ENCODE data around the gene ADD1. TPM values are rescaled to one million over a fixed set of nuclear protein-coding genes. Genes with fewer than 3 reads are reported as not detected.
"Not testable (repeated sequence)": the region's sequence is repeated elsewhere in the genome, so short reads cannot be mapped to it uniquely, and the experiment has no call there.

ADD1 gene
- total and polyA plus RNA-seq, 2 experiments from 2014 or later = 230 to 274 TPM

DNA sequence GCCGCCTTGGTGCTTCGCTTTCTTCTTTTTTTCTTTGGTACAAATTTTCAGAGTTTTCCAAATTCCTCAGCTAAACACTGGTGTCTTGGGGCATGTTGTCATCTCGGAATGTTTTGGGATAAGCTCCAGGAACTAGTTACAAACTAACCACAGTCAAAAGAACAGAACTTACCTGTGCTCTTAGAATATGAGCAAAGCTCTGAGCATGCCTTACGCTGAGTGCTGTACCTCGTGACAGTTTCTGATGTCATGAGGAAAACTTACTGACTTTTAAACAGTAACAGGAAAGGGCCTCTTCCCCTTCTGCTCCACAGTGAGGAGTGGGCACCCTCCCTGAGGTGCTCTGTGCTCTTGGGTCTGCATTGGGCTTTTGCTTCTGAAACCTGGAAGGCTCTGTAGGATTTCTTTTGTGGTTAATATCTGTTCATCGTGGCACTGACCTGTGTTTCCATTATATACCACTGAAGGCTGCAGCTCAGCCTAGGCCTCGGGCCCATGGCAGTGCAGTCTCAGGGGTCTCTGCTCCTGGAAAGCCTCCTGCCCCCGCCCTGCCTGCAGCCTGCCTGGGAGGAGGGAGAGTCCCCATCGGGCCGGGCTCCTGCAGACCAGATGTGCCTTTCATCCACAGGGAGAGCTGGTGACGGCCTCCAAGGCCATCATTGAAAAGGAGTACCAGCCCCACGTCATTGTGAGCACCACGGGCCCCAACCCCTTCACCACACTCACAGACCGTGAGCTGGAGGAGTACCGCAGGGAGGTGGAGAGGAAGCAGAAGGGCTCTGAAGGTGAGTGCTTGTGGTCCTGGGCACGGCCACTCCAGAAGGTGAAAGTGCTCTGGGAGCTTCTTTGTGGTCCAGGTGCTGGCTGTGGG lies 70.8 kb downstream of the ADD1 start:
- DNase-seq (ENCODE audit: low read depth in 1 of 2, low spot score in 1 of 2) = no peak
- Histone ChIP-seq H3K9me3 (ENCODE audit: low read depth) (no peaks in the 10 kb centered on the region), H3K36me3 (peaks cover 24% of the 10 kb centered on the region), H3K27ac (no peak overlapping the region), H3K4me3 (no peak overlapping the region), H3K4me1 (ENCODE audit: low read depth) (no peaks in the 10 kb centered on the region), H3K27me3 (no peaks in the 10 kb centered on the region)
- TF ChIP-seq, protein P1, sequence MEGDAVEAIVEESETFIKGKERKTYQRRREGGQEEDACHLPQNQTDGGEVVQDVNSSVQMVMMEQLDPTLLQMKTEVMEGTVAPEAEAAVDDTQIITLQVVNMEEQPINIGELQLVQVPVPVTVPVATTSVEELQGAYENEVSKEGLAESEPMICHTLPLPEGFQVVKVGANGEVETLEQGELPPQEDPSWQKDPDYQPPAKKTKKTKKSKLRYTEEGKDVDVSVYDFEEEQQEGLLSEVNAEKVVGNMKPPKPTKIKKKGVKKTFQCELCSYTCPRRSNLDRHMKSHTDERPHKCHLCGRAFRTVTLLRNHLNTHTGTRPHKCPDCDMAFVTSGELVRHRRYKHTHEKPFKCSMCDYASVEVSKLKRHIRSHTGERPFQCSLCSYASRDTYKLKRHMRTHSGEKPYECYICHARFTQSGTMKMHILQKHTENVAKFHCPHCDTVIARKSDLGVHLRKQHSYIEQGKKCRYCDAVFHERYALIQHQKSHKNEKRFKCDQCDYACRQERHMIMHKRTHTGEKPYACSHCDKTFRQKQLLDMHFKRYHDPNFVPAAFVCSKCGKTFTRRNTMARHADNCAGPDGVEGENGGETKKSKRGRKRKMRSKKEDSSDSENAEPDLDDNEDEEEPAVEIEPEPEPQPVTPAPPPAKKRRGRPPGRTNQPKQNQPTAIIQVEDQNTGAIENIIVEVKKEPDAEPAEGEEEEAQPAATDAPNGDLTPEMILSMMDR (IDR thresholded peaks at IDR 0.05; ENCODE audit: low read depth, low read length) = no peak

DNA sequence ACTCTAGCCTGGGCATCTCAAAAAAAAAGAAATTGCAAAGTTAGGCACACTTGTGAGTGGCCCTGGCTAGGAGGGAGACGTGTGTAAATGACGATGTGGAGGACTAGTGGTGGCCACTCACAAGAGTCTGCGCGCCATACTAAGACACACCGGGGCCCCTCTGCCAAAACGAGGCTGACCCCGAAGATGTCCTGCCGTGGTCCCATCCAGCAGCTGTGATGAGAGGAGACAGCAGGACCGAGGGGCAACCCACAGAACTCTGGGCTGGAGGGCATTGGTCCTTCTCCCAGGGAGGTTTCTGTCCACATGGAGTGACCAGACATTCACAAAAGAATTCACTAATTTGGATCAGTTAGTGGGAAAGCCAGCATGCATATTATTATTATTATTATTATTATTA lies 72.1 kb downstream of the ADD1 start:
- no peak overlapping the region for H3K27ac ChIP-seq
- no peak overlapping the region for H3K4me3 ChIP-seq
- no peaks in the 10 kb centered on the region for H3K27me3 ChIP-seq
- H3K9me3 ChIP-seq (ENCODE audit: low read depth) = no peaks in the 10 kb centered on the region
- peaks cover 17% of the 10 kb centered on the region for H3K36me3 ChIP-seq
- no peak for DNase-seq (ENCODE audit: low read depth in 1 of 2, low spot score in 1 of 2)
- TF ChIP-seq, protein P1 (IDR thresholded peaks at IDR 0.05; ENCODE audit: low read depth, low read length) = no peak
- no peaks in the 10 kb centered on the region for H3K4me1 ChIP-seq (ENCODE audit: low read depth)

DNA sequence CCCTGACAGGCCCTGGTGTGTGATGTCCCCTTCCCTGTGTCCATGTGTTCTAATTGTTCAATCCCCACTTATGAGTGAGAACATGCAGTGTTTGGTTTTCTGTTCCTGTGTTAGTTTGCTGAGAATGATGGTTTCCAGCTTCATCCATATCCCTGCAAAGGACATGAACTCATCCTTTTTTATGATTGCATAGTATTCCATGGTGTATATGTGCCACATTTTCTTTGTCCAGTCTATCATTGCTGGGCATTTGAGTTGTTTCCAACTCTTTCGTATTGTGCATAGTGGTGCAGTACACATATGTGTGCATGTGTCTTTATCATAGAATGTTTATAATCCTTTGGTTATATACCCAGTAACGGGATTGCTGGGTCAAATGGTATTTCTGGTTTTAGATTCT lies 73.1 kb downstream of the ADD1 start:
- H3K9me3 ChIP-seq (ENCODE audit: low read depth); DNase-seq (ENCODE audit: low read depth in 1 of 2, low spot score in 1 of 2); H3K27me3 ChIP-seq; H3K4me3 ChIP-seq; H3K4me1 ChIP-seq (ENCODE audit: low read depth); H3K27ac ChIP-seq: not testable (repeated sequence)
- peaks cover 13% of the 10 kb centered on the region for H3K36me3 ChIP-seq

DNA sequence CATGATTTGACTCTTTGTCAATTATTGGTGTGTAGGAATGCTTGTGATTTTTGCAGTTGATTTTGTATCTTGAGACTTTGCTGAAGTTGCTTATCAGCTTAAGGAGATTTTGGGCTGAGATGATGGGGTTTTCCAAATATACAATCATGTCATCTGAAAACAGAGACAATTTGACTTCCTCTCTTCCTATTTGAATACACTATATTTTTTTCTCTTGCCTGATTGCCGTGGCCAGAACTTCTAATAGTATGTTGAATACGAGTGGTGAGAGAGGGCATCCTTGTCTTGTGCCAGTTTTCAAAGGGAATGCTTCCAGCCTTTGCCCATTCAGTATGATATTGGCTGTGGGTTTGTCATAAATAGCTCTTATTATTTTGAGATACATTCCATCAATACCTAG lies 74.7 kb downstream of the ADD1 start:
- DNase-seq (ENCODE audit: low read depth in 1 of 2, low spot score in 1 of 2); H3K4me3 ChIP-seq; H3K27me3 ChIP-seq; H3K27ac ChIP-seq; H3K4me1 ChIP-seq (ENCODE audit: low read depth); H3K9me3 ChIP-seq (ENCODE audit: low read depth); H3K36me3 ChIP-seq: not testable (repeated sequence)

DNA sequence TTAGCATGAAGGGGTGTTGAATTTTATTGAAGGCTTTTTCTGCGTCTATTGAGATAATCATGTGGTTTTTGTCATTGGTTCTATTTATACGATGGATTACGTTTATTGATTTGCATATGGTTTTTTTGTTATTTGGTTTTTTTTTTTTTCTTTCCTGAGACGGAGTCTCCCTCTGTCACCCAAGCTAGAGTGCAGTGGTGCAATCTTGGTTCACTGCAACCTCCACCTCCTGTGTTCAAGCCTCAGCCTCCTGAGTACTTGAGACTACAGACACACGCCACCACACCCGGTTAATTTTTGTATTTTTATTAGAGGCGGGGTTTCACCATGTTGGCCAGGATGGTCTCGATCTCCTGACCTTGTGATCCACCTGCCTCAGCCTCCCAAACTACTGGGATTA lies 75.1 kb downstream of the ADD1 start:
- H3K27ac ChIP-seq = not testable (repeated sequence)

DNA sequence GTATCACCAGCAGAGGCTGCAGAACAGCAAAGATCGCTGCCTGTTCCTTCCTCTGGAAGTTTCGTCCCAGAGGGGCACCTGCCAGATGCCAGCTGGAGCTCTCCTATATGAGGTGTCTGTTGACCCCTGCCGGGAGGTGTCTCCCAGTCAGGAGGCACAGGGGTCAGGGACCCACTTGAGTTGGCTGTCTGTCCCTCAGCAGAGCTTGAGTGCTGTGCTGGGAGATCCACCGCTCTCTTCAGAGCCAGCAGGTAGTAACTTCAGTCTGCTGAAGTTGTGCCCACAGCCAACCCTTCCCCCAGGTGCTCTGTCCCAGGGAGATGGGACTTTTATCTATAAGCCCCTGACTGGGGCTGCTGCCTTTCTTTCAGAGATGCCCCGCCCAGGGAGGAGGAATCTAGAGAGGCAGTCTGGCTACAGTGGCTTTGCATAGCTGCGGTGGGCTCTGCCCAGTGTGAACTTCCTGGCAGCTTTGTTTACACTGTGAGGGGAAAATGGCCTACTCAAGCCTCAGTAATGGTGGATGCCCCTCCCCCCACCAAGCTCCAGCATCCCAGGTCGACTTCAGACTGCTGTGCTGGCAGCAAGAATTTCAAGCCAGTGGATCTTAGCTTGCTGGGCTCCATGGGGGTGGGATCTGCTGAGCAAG lies 78.9 kb downstream of the ADD1 start:
- H3K4me3 ChIP-seq; H3K27me3 ChIP-seq; H3K4me1 ChIP-seq (ENCODE audit: low read depth); H3K9me3 ChIP-seq (ENCODE audit: low read depth): not testable (repeated sequence)
- H3K27ac ChIP-seq = peak overlapping the region; percentile 64
- peak in 1 of 2 donors; percentile 40 for DNase-seq (ENCODE audit: low read depth in 1 of 2, low spot score in 1 of 2)
- peaks cover 16% of the 10 kb centered on the region for H3K36me3 ChIP-seq

More for the DNA sequence above, 75.1 kb downstream of the ADD1 start:
- H3K4me1 ChIP-seq (ENCODE audit: low read depth); H3K4me3 ChIP-seq; H3K9me3 ChIP-seq (ENCODE audit: low read depth); H3K27me3 ChIP-seq; DNase-seq (ENCODE audit: low read depth in 1 of 2, low spot score in 1 of 2): not testable (repeated sequence)
- H3K36me3 ChIP-seq = peaks cover 10% of the 10 kb centered on the region

DNA sequence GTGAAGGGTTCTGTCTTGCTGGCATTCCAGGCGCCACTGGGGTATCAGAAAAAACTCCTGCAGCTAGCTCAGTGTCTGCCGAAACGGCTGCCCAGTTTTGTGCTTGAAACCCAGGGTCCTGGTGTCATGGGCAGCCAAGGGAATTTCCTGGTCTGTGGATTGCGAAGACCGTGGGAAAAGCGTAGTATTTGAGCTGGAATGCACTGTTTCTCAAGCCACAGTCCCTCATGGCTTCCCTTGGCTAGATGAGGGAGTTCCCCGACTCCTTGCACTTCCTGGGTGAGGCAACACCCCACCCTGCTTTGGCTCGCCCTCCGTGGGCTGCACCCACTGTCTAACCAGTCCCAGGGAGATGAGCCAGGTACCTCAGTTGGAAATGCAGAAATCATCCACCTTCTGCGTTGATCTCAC lies 79.5 kb downstream of the ADD1 start:
- Histone ChIP-seq H3K9me3 (ENCODE audit: low read depth) (no peaks in the 10 kb centered on the region), H3K4me3 (no peak overlapping the region), H3K36me3 (peaks cover 18% of the 10 kb centered on the region), H3K27me3 (no peaks in the 10 kb centered on the region), H3K27ac (peak overlapping the region; percentile 64), H3K4me1 (ENCODE audit: low read depth) (no peaks in the 10 kb centered on the region)
- peak in 1 of 2 donors; percentile 77 for DNase-seq (ENCODE audit: low read depth in 1 of 2, low spot score in 1 of 2)
- TF ChIP-seq, protein P1 (IDR thresholded peaks at IDR 0.05; ENCODE audit: low read depth, low read length) = no peak
